K562 (cell line): ENCODE measurements around the gene GATA1. TPM values are rescaled to one million over a fixed set of nuclear protein-coding genes. Genes with fewer than 3 reads are reported as not detected.

Experiments
- BCL6 ChIP-seq: fragments of 250-450 bp; sonication (Bioruptor Pico); IDR thresholded peaks from 2 replicates; pipeline ENCODE4 v1.4.0; 2020
- PRPF4 ChIP-seq: fragments of 200-400 bp; formaldehyde crosslinking; IDR thresholded peaks from one replicate; pipeline ENCODE4 v1.6.1; 2017; ENCODE audit warnings: low read length, low read depth, mild to moderate bottlenecking; ENCODE audit not compliant: insufficient read depth, poor library complexity, severe bottlenecking
- polyA plus RNA-seq, 8 experiments: library from polyadenylated mRNA; depleted of rRNA in 4 of 8; stranded (reverse) in 5 of 8; unstranded in 3 of 8; fragments of >200 nt; fragmentation: Nextera tagmentation in 2 of 8; fragmentation: Illumina TruSeq in 1 of 8; extraction: Ambion mirVana in 2 of 8; extraction: Trizol in 1 of 8; gene quantifications; 2 replicates each; pipeline versions ENCODE4 v1.2.1 to v1.2.3, GENCODE V29; 2011 to 2014; ENCODE audit warnings: inconsistent platforms in 1 of 8, missing spikeins in 1 of 8
- total RNA-seq, 7 experiments: library from RNA; depleted of rRNA in 6 of 7; stranded (reverse); fragments of >200 nt in 6 of 7; fragmentation: Illumina TruSeq in 2 of 7; extraction: Trizol in 2 of 7; gene quantifications; 2 replicates each; pipeline versions ENCODE4 v1.2.1 to v1.2.3, GENCODE V29; 2011 to 2021; ENCODE audit warnings: low replicate concordance in 1 of 7
- TF ChIP-seq, protein P1 (sequence below), 2 experiments: fragments of 450-650 bp in 1 of 2; sonication (generic) in 1 of 2; formaldehyde crosslinking in 1 of 2; IDR thresholded peaks; 2 replicates each; pipeline versions ENCODE4 v1.7.1 to v1.9.0; 2016 to 2022; ENCODE audit warnings: inconsistent platforms in 1 of 2, mild to moderate bottlenecking in 1 of 2, missing genetic modification reagents in 1 of 2

GATA1 gene
- total and polyA plus RNA-seq, 9 of the 15 experiments (the other 6 are each of a cell fraction or from before 2014, with no cell fraction given): 11.9 to 291 (median 116) TPM

GRCh38 chrX:48781705-48782104, 4.7 kb upstream of the GATA1 start (continued):
- TF ChIP-seq, protein P1, sequence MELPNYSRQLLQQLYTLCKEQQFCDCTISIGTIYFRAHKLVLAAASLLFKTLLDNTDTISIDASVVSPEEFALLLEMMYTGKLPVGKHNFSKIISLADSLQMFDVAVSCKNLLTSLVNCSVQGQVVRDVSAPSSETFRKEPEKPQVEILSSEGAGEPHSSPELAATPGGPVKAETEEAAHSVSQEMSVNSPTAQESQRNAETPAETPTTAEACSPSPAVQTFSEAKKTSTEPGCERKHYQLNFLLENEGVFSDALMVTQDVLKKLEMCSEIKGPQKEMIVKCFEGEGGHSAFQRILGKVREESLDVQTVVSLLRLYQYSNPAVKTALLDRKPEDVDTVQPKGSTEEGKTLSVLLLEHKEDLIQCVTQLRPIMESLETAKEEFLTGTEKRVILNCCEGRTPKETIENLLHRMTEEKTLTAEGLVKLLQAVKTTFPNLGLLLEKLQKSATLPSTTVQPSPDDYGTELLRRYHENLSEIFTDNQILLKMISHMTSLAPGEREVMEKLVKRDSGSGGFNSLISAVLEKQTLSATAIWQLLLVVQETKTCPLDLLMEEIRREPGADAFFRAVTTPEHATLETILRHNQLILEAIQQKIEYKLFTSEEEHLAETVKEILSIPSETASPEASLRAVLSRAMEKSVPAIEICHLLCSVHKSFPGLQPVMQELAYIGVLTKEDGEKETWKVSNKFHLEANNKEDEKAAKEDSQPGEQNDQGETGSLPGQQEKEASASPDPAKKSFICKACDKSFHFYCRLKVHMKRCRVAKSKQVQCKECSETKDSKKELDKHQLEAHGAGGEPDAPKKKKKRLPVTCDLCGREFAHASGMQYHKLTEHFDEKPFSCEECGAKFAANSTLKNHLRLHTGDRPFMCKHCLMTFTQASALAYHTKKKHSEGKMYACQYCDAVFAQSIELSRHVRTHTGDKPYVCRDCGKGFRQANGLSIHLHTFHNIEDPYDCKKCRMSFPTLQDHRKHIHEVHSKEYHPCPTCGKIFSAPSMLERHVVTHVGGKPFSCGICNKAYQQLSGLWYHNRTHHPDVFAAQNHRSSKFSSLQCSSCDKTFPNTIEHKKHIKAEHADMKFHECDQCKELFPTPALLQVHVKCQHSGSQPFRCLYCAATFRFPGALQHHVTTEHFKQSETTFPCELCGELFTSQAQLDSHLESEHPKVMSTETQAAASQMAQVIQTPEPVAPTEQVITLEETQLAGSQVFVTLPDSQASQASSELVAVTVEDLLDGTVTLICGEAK (IDR thresholded peaks at IDR 0.05): no peak
- TF ChIP-seq, protein P1 (CRISPR knock-in tag; IDR thresholded peaks at IDR 0.05): no peak
- no peak for TF ChIP-seq PRPF4
- TF ChIP-seq BCL6 (CRISPR knock-in tag): no peak
